Activated CD4-positive, alpha-beta T cell treated with anti-CD3 and anti-CD28 coated beads, Interleukin-2, amount 50 U/mL, for 1 hour (primary cell): Measurements from ENCODE around the gene BEST3.
A peak's percentile ranks its signal among the peaks of the same experiment; 100 is the strongest.

Experiments used
- DNase-seq: peaks from one replicate; pipeline ENCODE4 v3.0.0-alpha.2; 2020

BEST3 gene

DNA sequence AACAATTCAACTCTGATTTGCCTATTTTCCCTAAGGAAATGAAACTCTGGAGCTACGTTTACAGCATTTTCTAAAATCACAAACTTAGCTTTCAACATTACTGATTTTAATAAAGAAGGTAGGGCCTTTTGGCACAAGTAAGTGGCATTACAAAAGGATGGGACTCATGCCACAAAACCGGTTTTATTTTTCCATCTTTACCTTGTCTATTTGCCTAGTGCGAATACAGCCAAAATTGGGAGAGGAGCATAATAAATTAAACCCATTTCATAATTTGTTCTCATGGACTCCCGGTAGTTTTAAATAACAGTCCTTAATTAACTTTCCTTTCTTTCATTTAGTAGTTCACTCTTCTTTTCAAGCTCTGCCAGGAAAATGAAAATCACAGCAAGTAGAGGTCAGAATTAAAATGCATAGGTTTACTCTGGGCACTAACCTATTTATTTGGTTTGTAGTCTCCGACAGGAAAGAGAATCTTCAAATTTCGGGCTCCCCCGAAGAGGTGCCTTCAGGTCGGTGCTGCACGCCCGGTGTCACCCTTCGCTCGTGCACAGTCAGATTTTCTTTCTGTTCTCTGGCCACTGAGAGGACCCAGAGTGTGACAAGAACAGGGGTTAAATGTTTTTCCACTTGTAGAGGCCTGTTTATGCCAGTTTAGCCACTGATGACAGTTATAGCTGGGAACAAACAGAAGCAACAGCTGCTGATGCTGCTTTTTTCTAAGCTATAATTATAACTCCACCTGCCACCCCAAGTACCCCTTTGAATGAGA lies at the start of gene BEST3:
Gene BEST3 (minus strand): TSS at position 535 of the 772 bp plus-strand sequence. CDS start 1,505 bp downstream, outside the sequence.
- no peak for DNase-seq

GRCh38 chr12:69744109-69744508 lies 45.0 kb upstream of the BEST3 start:
- no peak for DNase-seq

DNA sequence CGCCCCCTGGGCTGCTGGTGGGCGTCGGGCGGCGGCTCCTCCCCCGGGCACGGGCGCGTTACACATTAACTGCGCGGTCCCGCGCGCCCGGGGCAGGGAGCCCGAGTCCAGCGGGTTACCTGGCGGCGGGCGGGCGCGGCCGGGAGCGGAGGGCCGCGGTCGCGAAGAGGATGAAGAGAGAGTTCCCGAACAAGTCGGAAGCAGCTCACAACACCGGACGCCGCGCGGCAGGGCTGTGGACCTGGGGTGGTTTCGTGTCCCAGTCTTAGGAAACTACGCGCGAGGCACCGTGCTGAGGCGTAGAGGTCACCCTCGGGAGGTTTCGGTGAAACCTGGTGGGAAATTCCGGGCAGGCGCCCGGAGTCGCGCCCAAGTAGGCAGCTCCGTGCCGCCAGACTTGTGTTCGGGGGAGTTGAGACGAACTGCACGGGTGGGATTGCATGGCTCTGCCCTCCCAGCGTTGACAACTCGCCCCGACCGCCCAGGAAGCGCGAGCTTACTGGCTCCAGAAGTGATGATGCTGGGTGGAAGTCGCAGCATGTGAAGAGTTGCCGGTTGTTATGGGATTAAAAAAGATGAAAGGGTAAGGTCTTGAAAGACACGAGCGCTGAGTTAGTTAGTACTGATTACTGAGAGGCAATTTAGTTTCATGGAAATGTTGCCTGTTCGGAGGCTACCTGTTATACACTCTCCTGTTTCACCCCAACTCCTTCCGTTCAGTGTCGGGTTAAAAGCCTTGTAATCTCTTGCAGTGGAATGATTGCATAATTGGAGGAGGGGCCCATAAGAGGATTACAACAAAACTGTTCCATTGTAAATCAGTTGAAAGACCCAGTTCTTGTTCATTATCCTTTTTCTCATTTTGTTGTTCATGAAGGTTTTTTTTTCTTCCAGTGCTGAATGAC lies 40.4 kb upstream of the BEST3 start:
- DNase-seq = peak; percentile 57

GRCh38 chr12:69738351-69739286 lies 39.5 kb upstream of the BEST3 start, which contains the start of gene RAB3IP:
Gene RAB3IP, plus strand, starts transcription at chr12:69738860. Its CDS starts 16,549 bp downstream, at chr12:69755409.
- DNase-seq = peak; percentile 90

DNA sequence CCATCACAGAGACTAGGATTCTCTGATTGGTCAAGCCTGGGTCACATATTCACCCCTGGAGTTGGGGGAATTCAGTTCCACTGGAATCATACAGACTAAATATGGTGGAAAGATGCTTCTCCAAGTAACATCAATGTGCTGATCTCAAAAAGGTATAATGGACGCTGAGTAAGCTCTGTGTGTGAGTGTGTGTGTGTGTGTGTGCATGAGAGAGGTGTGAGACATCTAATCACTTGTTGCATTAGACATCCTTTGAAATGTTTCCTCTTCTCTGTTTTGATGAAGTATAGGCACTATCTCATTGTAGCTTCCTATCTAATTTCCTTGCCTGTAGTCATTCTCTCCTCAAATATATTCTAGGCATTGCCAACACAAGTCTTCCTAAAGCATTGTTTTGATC lies 34.5 kb upstream of the BEST3 start:
- no peak for DNase-seq

DNA sequence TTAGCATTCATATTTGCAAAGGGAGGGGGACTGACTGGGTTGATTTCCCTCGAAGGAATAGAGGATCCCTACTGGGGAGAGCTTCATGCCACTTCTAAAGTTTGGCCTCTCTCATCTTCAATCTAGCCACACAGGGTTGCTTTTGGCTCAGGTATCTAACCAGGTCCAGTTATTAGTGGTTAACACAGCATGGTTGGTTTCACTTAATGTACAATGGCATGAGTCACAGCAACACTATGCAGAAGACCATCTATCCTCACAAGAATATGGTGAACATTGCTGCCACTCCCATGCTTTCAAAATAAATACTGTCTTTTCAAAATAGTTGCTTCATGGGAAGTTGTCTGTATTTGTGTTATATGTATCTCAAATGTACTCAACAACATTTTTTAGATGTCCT lies 33.0 kb upstream of the BEST3 start:
- DNase-seq = no peak

- no peak for DNase-seq
Measured at GRCh38 chr12:69726922-69727321, 27.8 kb upstream of the BEST3 start.

GRCh38 chr12:69720750-69721149 lies 21.6 kb upstream of the BEST3 start:
- no peak for DNase-seq

GRCh38 chr12:69719336-69720316 lies 20.5 kb upstream of the BEST3 start:
- DNase-seq = no peak

- DNase-seq = no peak
Measured at GRCh38 chr12:69714542-69714941, 15.4 kb upstream of the BEST3 start.

DNA sequence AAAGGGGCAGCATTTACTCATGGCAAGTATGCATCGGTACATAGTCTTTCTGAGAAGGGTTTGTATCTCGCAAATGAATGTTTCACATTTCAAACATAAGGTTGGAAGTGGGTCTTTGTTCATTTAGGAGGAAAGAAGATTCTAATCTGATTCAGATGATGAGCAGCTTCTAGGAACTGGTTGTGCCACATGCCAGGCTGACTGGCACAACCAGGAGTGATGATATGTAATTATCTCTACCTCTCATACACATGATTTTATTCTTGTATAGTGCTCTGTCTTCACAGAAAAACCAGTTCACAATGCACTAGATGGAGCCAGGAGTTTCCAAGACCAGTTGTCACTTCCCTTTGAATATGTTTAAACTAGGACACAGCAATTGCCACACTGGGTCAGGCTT lies 13.7 kb upstream of the BEST3 start:
- DNase-seq = no peak

GRCh38 chr12:69708649-69709048 lies 9.5 kb upstream of the BEST3 start:
- DNase-seq = no peak

DNA sequence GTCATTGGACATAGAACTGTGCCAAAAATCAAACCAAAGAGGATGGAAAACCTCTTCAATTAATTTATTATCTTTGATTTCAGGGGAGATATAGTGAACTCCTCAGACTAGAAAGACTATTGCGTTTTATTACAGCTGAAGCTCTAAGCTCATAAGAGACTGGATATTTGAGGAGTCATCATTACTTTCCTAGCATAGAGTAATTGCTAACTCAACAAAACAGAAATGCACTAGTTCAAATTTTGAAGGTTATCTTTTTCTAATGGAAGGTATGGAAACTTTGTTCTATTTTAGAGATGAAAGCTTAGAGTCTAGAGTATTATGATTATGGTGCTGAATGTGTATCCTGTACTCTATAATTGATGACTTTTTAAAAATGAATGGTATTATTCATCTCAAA lies 5.3 kb upstream of the BEST3 start:
- no peak for DNase-seq

DNA sequence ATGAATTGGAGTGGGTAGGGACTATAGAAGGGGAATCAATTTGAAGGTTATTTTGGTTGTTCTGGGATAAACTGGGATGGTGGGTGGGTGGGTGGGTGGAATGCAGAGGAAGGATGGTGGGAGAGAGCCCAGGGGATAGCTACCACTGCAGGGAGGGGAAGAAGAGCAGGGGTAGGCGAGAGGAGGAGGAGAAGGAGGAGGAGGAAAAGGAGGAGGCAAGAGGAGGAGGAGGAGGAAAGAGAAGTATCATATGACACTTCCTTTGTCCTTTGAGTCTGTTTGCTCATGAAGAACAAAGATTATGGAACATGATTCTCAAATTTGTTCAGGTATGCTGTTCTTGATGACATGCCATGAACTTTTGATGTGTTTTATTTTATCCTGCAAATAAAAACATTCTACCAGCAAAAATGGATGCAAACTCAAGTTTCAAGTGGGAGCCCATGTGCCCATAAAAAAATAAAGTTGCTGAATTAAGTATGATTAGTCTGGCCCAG lies 4.1 kb upstream of the BEST3 start:
- no peak for DNase-seq

GRCh38 chr12:69701826-69702225 lies 2.7 kb upstream of the BEST3 start:
- no peak for DNase-seq

DNA sequence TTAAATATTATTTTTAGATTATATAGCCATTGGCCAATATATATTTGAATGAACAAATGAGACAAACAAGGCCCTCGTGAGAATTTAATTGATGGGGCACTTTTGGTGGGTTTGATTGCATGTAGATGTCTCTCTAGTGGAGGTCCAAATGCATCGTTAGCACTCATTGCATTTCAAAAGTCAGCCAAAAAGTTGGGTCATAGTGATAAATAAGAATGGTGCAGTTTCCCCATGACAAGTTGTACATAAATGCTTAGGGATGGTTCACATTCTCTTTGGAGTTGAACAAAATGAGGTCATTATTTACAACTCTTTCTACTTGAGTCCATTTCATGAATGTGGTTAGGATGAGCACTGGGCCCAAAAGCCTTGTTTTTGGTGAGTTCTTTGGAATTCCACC lies 1.0 kb downstream of the BEST3 start:
- no peak for DNase-seq

- no peak for DNase-seq
Measured at GRCh38 chr12:69694123-69694522, 5.0 kb downstream of the BEST3 start.

GRCh38 chr12:69689638-69690037 lies 9.5 kb downstream of the BEST3 start:
- DNase-seq = no peak

DNA sequence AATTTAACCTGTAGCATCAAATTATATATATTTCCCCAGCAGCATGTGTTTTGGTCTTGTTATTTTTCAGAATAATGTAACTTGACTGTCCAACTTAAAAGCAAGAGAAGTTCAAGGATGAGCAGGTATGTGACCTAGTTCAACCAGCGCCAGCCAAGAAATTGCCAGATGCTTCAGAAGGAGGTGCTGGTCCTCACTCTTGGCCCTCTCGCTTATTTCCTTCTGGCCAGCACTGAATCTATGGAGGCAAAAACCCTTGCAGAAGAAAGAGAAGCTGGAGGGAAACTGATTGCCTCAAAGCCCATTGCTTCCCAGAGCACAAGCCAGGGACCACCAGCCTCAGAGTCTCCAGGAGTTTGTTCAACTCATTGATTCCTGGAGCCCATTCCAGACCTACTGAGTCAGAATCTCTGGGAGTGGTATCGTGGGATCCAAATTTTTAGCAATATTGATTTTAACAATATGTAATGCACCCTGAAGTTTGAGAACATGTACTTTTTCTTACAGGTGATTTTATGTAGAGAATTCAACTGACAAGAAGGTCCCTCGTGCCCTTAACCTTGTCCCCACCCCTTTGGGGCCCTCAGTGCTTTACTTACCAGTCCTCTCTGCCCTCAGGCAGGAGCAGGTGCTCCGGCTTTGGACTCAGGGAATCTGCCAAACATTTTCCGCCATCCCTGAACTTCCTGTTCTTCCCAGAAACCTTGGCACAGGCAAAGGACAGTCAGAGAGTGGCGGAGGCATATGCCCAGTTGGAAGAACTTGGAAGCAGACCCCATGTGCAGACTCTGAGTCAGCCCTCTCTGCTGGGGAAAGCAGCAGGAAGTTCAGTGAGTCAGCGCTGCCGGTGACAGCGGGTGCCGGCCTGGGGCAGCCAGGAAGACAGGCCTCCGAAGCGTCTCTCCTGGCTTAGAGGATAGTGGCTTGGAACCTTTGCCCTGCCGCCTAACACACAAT lies 10.4 kb downstream of the BEST3 start:
- DNase-seq = no peak

- no peak for DNase-seq
Measured at GRCh38 chr12:69688021-69688420, 11.1 kb downstream of the BEST3 start.
